Measurements from ENCODE around the gene CCDC88B. TPM values are rescaled to one million over a fixed set of nuclear protein-coding genes. Genes with fewer than 3 reads are reported as not detected.

Gene CCDC88B
- total and polyA plus RNA-seq, 10 of the 15 experiments (the other 5 are each of a cell fraction or from before 2014, with no cell fraction given): 0.24 to 66.0 (median 19.2) TPM

DNA sequence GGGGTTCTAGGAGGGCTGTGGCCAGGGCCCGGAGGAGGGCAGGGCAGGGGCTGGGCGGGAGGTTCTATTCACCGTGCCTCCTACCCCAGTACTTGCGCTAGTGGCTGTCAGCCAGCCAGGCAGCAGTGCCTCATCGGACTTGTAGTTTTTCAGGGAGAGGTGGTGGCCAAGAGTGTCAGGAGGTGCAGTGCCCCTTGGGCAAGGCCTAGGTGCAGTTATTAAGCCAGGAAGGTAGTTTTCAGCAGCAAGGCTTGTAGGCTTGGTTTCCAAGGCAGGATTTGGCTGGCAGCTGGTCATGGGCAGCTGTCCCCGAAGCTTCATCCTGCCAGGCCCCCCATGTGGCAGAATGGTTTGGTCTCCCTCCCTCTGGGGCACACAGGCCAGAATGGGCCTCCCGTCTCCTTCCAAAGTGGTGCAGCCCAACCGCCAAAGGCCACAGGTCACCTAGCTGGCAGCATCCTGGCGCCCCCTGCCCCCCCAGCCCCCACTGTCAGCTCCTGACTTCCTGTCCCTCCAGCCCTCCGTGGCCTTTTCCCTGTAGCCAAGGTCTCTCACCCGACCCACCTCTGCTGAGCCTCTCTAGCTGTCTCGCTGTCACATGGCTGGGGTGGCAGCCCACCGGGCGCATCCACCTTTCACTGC lies 8.5 kb downstream of the CCDC88B start:
- BruUV-seq (replicated peaks): no TSS peak
- intact Hi-C loops (cut with micrococcal nuclease; ENCODE audit: unreplicated experiment) (no loop called here), in situ Hi-C loops (cut with MboI) (no loop called here)
- ChIA-PET CTCF (interaction anchor here (1.5 to 1.8 kb wide), 2 partner anchors 13 to 30 kb away, joined by 4 to 9 read pairs; partner anchors contain the start of genes PRDX5 and TRMT112), POLR2A (interaction anchor here (1.0 kb wide), 1 partner anchor 11 kb away, joined by 3 read pairs; no protein-coding TSS in a partner anchor), SMC1A (ENCODE audit: uncharacterized antibody, unreplicated experiment) (interaction anchor here (1.0 kb wide), 1 partner anchor 144 kb away, joined by 4 read pairs; no protein-coding TSS in a partner anchor), RAD21 (ENCODE audit: unreplicated experiment) (interaction anchor here (1.1 kb wide), 1 partner anchor 31 kb away, joined by 3 read pairs; the partner anchor contains the start of gene PRDX5)
- WGBS (ENCODE audit: insufficient coverage, insufficient replicate concordance, low lambda C conversion rate, missing lambda C conversion rate): 78% methylated on average over 13 of the region's 14 CpGs
- H3K4me1 ChIP-seq (ENCODE audit: control insufficient read depth, insufficient read depth, low read length): no peaks in the 10 kb centered on the region
- DNase-seq (ENCODE audit: low read depth, low spot score) (no peak), FAIRE-seq (no peak), ATAC-seq (no peak)
- H3K79me2 ChIP-seq (ENCODE audit: control insufficient read depth, insufficient read depth, low read length): no peaks in the 10 kb centered on the region
- peaks cover 3 to 11% of the 10 kb centered on the region in 2 experiments; a peak in 3 of 4 replicates for H3K36me3 ChIP-seq (ENCODE audit: control insufficient read depth in 2 of 2, insufficient read depth in 2 of 2, low read length in 1 of 2)
- no peak for TF ChIP-seq ZNF622 (IDR thresholded peaks at IDR 0.05)
- no peak overlapping the region for H3K27ac ChIP-seq (ENCODE audit: control insufficient read depth, insufficient read depth)
- no peak overlapping the region for H3K4me3 ChIP-seq
- no peaks in the 10 kb centered on the region for H3K9me3 ChIP-seq (replicated peaks; ENCODE audit: control insufficient read depth, insufficient read depth, low read length)
- no peak overlapping the region for H3K4me2 ChIP-seq (ENCODE audit: control insufficient read depth, insufficient read depth)
- H3K27me3 ChIP-seq (replicated peaks in 1 of 2; ENCODE audit: control insufficient read depth in 2 of 2, insufficient read depth in 2 of 2, low read length in 1 of 2): no peaks in the 10 kb centered on the region
- H2AFZ ChIP-seq (ENCODE audit: control insufficient read depth, low read depth, low read length): no peak overlapping the region
- H4K20me1 ChIP-seq (ENCODE audit: control insufficient read depth, insufficient read depth): no peaks in the 10 kb centered on the region
- H3K9ac ChIP-seq (ENCODE audit: control insufficient read depth, insufficient read depth, low read length): no peak overlapping the region

DNA sequence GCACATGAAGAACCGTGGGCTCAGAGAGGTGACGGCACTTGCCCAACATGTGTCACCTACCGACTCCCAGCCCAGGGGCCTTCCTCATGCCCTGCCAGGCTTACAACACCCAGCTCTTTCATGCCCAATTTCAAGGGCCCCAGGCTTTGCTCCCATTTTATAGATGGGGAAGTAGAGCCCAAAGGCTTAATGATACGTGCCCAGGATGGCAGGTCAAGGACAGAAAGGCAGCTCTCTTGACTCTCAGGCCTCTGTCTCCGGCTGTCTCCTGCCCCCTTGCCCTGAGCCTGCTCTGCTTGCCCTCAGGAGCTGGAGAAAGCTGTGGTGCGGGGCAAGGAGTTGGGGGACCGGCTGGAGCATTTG lies 9.0 kb downstream of the CCDC88B start:
- H2AFZ ChIP-seq (ENCODE audit: control insufficient read depth, low read depth, low read length): no peak overlapping the region
- in situ Hi-C loops (cut with MboI): no loop called here
- no TSS peak for BruUV-seq (replicated peaks)
- POLR2A ChIA-PET: interaction anchor here (1.0 kb wide), 1 partner anchor 11 kb away, joined by 3 read pairs; no protein-coding TSS in a partner anchor
- DNase-seq (ENCODE audit: low read depth, low spot score) (no peak), FAIRE-seq (no peak), ATAC-seq (no peak)
- SMC1A ChIA-PET (ENCODE audit: uncharacterized antibody, unreplicated experiment): interaction anchor here (1.1 kb wide), 1 partner anchor 8 kb away, joined by 3 read pairs; no protein-coding TSS in a partner anchor
- RAD21 ChIA-PET (ENCODE audit: unreplicated experiment): interaction anchor here (1.1 kb wide), 1 partner anchor 31 kb away, joined by 3 read pairs; the partner anchor contains the start of gene PRDX5
- intact Hi-C loops (cut with micrococcal nuclease; ENCODE audit: unreplicated experiment): no loop called here
- no peak overlapping the region for H3K27ac ChIP-seq (ENCODE audit: control insufficient read depth, insufficient read depth)
- H3K4me2 ChIP-seq (ENCODE audit: control insufficient read depth, insufficient read depth): no peak overlapping the region
- H3K4me3 ChIP-seq: no peak overlapping the region
- no peaks in the 10 kb centered on the region for H3K9me3 ChIP-seq (replicated peaks; ENCODE audit: control insufficient read depth, insufficient read depth, low read length)
- H4K20me1 ChIP-seq (ENCODE audit: control insufficient read depth, insufficient read depth): no peaks in the 10 kb centered on the region
- H3K36me3 ChIP-seq (ENCODE audit: control insufficient read depth in 2 of 2, insufficient read depth in 2 of 2, low read length in 1 of 2): peaks cover 0 to 9% of the 10 kb centered on the region in 2 experiments; a peak in 3 of 4 replicates
- H3K4me1 ChIP-seq (ENCODE audit: control insufficient read depth, insufficient read depth, low read length): no peaks in the 10 kb centered on the region
- H3K9ac ChIP-seq (ENCODE audit: control insufficient read depth, insufficient read depth, low read length): no peak overlapping the region
- WGBS (ENCODE audit: insufficient coverage, insufficient replicate concordance, low lambda C conversion rate, missing lambda C conversion rate): 84% methylated on average over 7 of the region's 7 CpGs
- no peaks in the 10 kb centered on the region for H3K79me2 ChIP-seq (ENCODE audit: control insufficient read depth, insufficient read depth, low read length)
- CTCF ChIA-PET: interaction anchor here (1.5 to 1.8 kb wide), 2 partner anchors 13 to 31 kb away, joined by 4 to 9 read pairs; partner anchors contain the start of genes PRDX5 and TRMT112
- no peaks in the 10 kb centered on the region for H3K27me3 ChIP-seq (replicated peaks in 1 of 2; ENCODE audit: control insufficient read depth in 2 of 2, insufficient read depth in 2 of 2, low read length in 1 of 2)
- TF ChIP-seq HDAC6 (IDR thresholded peaks at IDR 0.05; ENCODE audit: unreplicated experiment) (no peak), ZNF622 (IDR thresholded peaks at IDR 0.05) (no peak), NR2C2 (IDR thresholded peaks at IDR 0.05; ENCODE audit: borderline replicate concordance, control insufficient read depth, insufficient read length, low read depth) (no peak), SUPT20H (IDR thresholded peaks at IDR 0.05; ENCODE audit: borderline replicate concordance, control insufficient read depth, low read depth, low read length) (no peak), CBFB (IDR thresholded peaks at IDR 0.05; ENCODE audit: low read depth) (no peak), IKZF2 (IDR thresholded peaks at IDR 0.05) (no peak), CREM (IDR thresholded peaks at IDR 0.05; ENCODE audit: low read depth) (no peak), SRF (IDR thresholded peaks at IDR 0.05; ENCODE audit: low read depth in 2 of 2, low read length in 2 of 2) (no peak)
- TF ChIP-seq, protein P1, sequence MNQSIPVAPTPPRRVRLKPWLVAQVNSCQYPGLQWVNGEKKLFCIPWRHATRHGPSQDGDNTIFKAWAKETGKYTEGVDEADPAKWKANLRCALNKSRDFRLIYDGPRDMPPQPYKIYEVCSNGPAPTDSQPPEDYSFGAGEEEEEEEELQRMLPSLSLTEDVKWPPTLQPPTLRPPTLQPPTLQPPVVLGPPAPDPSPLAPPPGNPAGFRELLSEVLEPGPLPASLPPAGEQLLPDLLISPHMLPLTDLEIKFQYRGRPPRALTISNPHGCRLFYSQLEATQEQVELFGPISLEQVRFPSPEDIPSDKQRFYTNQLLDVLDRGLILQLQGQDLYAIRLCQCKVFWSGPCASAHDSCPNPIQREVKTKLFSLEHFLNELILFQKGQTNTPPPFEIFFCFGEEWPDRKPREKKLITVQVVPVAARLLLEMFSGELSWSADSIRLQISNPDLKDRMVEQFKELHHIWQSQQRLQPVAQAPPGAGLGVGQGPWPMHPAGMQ (IDR thresholded peaks at IDR 0.05; ENCODE audit: borderline replicate concordance): no peak
- TF ChIP-seq, protein P2, sequence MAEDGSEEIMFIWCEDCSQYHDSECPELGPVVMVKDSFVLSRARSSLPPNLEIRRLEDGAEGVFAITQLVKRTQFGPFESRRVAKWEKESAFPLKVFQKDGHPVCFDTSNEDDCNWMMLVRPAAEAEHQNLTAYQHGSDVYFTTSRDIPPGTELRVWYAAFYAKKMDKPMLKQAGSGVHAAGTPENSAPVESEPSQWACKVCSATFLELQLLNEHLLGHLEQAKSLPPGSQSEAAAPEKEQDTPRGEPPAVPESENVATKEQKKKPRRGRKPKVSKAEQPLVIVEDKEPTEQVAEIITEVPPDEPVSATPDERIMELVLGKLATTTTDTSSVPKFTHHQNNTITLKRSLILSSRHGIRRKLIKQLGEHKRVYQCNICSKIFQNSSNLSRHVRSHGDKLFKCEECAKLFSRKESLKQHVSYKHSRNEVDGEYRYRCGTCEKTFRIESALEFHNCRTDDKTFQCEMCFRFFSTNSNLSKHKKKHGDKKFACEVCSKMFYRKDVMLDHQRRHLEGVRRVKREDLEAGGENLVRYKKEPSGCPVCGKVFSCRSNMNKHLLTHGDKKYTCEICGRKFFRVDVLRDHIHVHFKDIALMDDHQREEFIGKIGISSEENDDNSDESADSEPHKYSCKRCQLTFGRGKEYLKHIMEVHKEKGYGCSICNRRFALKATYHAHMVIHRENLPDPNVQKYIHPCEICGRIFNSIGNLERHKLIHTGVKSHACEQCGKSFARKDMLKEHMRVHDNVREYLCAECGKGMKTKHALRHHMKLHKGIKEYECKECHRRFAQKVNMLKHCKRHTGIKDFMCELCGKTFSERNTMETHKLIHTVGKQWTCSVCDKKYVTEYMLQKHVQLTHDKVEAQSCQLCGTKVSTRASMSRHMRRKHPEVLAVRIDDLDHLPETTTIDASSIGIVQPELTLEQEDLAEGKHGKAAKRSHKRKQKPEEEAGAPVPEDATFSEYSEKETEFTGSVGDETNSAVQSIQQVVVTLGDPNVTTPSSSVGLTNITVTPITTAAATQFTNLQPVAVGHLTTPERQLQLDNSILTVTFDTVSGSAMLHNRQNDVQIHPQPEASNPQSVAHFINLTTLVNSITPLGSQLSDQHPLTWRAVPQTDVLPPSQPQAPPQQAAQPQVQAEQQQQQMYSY (CRISPR knock-in tag; IDR thresholded peaks at IDR 0.05): no peak
